CD4-positive, alpha-beta T cell treated with Interferon alpha-2 for 1 hour (primary cell): Measurements from ENCODE around the gene LHPP.
A peak's percentile ranks its signal among the peaks of the same experiment; 100 is the strongest.

ENCODE experiments used
- DNase-seq, 2 donors: peaks; one replicate each; pipeline ENCODE4 v3.0.0-alpha.2; 2020 to 2022

LHPP gene

GRCh38 chr10:124473070-124473469, 11.4 kb downstream of the LHPP start:
- DNase-seq = no peak

DNA sequence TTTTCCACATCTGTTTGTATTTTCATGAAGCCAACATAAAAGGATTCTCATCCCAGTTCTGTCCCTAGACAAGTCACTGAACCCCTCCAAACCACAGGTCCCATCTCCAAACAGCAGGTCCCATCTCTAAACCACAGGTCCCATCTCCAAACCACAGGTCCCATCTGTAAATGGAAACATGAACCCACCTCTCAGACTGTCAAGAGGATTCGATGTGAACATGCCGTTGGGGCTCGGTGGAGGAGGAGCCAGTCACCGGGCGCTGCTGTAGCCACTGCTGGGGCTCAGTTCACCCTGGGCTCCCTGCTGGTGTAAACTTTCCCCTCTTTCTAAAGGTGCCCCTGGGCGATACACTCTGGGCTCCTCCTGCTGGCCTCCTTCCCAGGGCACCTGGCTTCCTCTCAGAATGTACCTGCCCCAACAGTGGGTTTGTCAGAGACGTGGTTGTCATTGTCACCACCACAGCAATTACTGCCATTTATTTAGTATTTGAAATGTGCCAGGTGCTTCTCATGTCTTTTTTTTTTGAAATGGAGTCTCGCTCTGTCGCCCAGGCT, 13.0 kb downstream of the LHPP start:
- no peak for DNase-seq

- no peak for DNase-seq
Measured at GRCh38 chr10:124476043-124476725, 14.6 kb downstream of the LHPP start.

DNA sequence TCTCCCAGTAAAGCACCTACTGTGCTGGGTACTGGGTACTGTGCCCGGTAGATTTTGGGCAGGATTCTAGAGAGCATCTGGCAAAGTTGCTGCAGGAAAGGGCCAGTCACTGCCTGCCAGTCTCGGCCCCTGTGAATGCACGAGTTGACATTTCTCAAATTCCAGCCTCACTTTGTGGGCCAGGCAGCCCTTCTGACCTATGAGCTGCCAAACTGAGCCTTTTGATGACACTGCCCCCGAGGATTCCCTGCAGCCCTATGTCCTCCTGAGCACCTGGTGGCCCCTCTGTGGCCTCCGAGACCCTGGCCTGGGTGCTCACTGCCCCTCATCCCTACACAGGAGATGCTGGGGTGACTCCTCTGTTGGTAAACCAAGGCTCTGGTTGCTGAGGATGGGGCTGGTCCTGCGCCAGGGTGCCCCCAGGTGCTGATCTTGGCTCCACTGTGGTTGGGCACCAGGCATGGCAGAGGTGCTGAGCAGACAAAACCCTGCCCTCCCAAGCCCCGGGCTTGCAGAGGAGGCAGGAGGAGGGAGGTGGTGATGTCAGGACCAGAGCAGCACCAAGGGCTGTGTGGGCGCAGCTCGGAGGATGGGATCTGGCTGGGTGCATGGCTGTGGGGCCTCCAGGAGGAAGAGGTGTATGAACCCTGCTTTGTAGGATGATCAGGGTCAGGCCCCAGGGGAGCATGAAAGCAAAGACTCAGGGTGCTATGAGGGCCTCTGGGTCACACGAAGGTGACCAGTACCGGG, 16.2 kb downstream of the LHPP start:
- no peak for DNase-seq

- DNase-seq = no peak
Measured at GRCh38 chr10:124478515-124478914, 16.9 kb downstream of the LHPP start.

DNA sequence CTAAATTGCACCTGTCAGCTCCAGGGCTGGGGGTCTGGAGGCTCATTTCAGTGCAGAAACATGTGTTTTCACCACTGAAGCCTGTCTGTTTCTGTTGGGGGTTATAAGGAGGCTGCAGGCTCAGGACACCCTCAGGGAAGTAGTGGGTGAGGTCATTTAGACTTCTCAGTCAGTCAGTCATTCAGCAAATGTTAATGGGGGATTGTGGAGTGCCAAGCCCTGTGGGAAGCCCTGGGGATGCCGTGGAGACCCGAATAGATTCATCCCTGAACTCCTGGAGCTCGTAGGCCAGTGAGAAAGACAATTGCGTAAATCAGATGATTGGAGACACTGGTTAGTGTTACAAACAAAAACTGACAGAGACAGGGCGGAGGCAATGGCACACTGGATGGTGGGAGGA, 19.2 kb downstream of the LHPP start:
- DNase-seq = no peak

GRCh38 chr10:124481717-124482116, 20.1 kb downstream of the LHPP start:
- no peak for DNase-seq

DNA sequence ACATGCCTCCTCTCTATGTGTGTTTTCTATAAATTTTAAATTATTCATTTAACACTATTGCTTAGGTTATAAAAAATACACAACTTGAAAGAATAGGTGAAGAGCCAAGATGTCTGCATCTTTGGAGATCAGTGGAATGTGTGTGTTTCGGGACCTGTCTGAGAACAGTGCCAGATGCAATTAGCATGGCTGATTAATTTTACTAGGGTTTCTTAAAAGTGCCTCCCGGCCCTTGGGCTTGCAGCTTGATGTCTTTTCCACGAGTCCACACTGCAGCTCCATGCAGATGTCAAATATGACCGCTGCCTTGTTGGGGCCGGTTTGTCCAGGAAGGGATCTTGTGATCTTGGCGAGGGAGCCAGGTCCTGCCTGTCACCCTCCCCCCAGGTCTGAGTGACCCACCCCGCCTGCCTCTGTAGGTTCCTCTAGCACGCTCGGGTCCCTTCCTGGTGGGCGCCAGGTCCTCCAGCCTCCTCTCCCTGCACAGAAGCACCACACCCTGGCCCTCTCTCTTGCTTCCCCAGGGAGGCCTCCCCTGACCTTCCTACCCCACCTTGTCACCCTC, 20.7 kb downstream of the LHPP start:
- no peak for DNase-seq

GRCh38 chr10:124482876-124483275, 21.3 kb downstream of the LHPP start:
- DNase-seq = no peak

- DNase-seq = no peak
Measured at GRCh38 chr10:124484031-124484430, 22.4 kb downstream of the LHPP start.

DNA sequence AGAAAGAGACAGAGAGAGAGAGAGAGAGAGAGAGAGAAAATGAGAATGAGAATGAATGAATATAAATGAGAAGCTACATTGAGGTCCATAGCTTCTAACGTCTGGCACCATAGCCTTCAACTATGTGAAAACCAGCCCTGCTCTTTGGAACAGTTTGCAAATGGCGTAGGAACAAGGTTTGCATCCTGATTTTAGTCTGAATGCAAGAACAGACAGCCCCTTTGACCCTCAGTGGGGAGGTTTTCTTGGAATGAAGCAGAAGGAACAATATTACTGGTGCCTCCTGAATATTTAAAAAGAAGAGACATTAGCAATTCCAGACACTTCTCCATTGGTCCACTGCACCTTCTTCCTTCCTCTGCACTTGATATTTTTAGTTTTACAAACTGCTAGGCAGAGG, 23.0 kb downstream of the LHPP start:
- DNase-seq = no peak

GRCh38 chr10:124486635-124487034, 25.0 kb downstream of the LHPP start:
- no peak for DNase-seq

DNA sequence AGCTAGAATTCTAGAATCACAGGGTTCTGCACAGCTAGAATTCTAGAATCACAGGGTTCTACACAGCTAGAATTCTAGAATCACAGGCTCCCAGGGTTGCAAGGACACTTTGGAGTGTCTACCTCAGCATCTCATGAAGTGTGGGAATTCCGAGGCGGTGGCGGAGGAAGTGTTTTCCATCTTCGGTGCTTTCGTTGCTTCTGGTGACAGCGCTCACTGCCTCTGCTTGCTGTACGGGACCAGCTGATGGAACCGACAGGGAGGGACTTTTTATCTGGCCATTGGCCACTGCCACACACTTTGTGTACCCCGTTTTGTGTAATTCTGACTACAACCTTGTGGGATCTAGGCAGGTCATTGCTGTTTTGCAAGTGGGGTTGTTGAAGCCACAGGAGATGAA, 29.5 kb downstream of the LHPP start:
- DNase-seq = no peak

DNA sequence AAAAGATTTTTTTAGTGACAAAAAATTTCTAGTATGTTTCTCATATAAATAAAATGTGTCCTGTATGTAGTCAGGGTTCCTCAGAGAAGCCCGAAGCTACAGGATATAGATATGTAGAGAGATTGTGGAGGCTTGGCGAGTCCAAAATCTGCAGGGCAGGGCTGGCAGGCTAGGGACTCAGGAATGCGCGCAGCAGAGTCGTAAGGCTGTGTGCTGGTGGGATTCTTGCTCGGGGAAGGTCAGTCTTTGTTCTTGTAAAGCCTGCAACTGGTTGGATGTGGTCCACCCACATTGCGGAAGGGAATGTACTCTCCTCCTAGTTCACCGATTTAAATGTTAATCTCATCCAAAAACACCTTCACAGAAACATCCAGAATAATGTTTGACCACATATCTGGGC, 30.6 kb downstream of the LHPP start:
- no peak for DNase-seq

DNA sequence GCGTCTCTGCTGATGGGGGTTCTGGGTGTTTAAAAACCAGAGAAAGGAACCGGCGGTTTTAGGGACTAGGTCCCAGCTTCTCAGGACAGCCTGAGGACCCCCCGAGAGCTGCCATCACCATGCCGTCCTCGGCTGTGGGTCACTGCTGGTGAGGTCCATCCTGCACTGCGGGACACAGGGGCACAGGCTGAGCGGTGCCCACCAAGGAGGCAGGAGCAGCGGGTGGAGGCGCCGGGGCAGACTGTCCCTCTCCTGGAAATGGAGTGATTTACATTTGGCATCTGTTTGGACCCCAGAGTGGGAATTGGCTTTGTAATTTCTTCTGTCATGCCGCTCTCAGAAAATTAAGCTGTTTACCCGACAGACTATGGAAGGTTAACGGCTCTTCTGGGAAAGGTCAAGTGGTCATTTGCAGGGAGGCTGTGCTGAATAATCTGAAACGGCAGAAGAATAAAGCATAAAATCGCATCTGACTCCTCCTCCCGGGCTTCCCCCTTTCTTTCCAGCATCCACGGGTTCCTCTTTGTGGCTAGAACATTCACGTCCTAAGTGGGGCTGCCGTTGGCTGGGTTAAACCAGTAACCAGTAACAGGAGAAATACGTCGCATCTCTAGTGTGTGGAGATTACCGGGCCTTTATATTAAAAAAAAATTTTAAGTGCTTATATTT, 31.7 kb downstream of the LHPP start:
- peak in 1 of 2 donors; percentile 33 for DNase-seq

DNA sequence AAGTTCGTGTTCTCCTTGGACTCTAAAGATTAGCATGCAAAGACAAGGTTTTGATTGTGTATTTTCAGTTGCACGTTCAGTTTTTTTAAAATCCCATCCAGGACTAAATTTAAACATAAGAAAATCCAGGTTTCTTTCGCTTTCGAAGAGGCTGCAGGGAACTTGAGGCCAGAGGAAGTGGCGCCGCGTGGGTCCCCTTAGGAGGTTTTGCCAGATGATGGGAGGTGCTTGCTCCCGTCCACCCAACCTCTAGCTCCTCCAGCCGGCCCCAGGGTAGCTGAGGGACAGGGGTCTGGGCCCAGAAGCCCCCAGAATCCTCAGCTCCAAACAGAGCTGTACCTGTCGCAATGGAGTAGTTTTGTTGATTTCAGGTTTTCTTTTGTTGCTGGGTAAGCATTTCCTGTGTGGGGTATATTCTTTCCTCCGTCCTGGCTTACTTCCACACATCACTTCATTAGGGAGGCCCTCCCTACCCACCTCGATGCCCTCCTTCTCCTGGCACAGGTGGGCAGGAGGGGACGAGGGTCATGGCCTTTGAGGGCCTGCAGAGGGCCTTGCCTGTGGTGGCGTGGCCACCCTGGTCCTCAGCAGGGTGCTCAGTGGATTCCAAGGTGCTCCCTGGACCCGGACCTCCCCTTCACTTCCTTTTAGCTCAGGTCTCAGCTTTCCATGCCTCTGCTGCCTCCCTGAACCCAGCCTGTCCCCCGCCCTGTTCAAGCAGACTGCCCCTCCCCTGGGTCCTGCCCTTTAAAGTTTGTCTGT, 32.6 kb downstream of the LHPP start:
- DNase-seq = no peak

GRCh38 chr10:124495162-124495561, 33.5 kb downstream of the LHPP start:
- DNase-seq = no peak

GRCh38 chr10:124495725-124496124, 34.1 kb downstream of the LHPP start:
- DNase-seq = no peak

GRCh38 chr10:124496150-124496549, 34.5 kb downstream of the LHPP start:
- DNase-seq = no peak

DNA sequence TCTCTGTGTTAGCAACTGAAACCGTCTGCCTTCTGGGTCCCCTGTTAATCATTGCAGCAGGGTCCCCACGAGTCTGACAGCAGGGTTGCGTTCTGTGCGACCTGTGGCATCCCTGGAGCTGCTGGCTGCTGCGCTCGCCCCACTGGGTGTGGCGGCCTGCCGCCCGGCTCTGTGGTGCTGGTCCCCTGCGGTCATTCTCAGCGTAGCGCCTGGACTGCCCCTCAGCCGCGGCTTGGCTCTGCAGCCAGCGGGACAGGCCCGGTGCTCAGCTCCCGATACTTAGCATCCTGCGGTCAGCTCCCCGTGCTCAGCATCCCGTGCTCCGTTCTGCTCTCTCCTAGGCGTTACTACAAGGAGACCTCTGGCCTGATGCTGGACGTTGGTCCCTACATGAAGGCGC, 35.0 kb downstream of the LHPP start:
- DNase-seq = no peak

GRCh38 chr10:124497196-124497881, 35.7 kb downstream of the LHPP start:
- no peak for DNase-seq

GRCh38 chr10:124498056-124498455, 36.4 kb downstream of the LHPP start:
- DNase-seq = no peak
